GM12878 (cell line): Measurements from ENCODE around the gene TM4SF18. TPM values are rescaled to one million over a fixed set of nuclear protein-coding genes. Genes with fewer than 3 reads are reported as not detected.
"Not testable (repeated sequence)": the region's sequence is repeated elsewhere in the genome, so short reads cannot be mapped to it uniquely, and the experiment has no call there.

ENCODE experiments used
- ATAC-seq: fragments of 200-7000 bp; cut with Tn5 transposase; 3 replicates; pipeline ENCODE4 v1.9.1; 2020; ENCODE audit warnings: mild to moderate bottlenecking, moderate library complexity
- BruUV-seq: library from RNA; stranded (reverse); fragments of 400-500 nt; replicated peaks from 2 replicates; lab custom pipeline; 2021; lab: Mats Ljungman, UMichigan
- CTCF ChIA-PET: fragments of 300-600 bp; sonication (Branson Sonifier 250); formaldehyde crosslinking; extraction: SDS; loops from one replicate; lab custom pipeline; 2021; ENCODE audit warnings: inconsistent platforms; lab: Yijun Ruan, JAX
- POLR2A ChIA-PET: fragments of 350-600 bp; formaldehyde crosslinking; extraction: SDS; loops from one replicate; lab custom pipeline; 2021; ENCODE audit warnings: inconsistent platforms; lab: Charles Lee
- RAD21 ChIA-PET: fragments of 300-600 bp; sonication (Branson Sonifier 250); formaldehyde crosslinking; loops from one replicate; lab custom pipeline; 2023; ENCODE audit warnings: antibody characterized with exemption; ENCODE audit not compliant: unreplicated experiment; lab: Charles Lee
- SMC1A ChIA-PET: fragments of 300-600 bp; sonication (Branson Sonifier 250); formaldehyde crosslinking; loops from one replicate; lab custom pipeline; 2023; ENCODE audit not compliant: unreplicated experiment, uncharacterized antibody; lab: Charles Lee
- DNase-seq: peaks from one replicate; pipeline ENCODE4 v3.0.0-alpha.2; 2011; ENCODE audit warnings: low read depth, low spot score
- FAIRE-seq: peaks from 3 replicates; lab custom pipeline; 2011; peaks lifted over from hg19 to GRCh38; lab: Jason Lieb, UNC
- H2AFZ ChIP-seq: 2 replicates; pipeline ENCODE4 v1.6.0; 2011; ENCODE audit warnings: low read depth, low read length, control low read depth; ENCODE audit not compliant: control insufficient read depth
- H3K27ac ChIP-seq: 2 replicates; pipeline ENCODE4 v1.5.1; 2011; ENCODE audit warnings: control low read depth; ENCODE audit not compliant: control insufficient read depth, insufficient read depth
- H3K27me3 ChIP-seq, 2 experiments: replicated peaks in 1 of 2; 2 replicates each; pipeline versions ENCODE4 v1.6.0 to v1.6.1; 2011; ENCODE audit warnings: low read length in 1 of 2; ENCODE audit not compliant: control insufficient read depth in 2 of 2, insufficient read depth in 2 of 2
- H3K36me3 ChIP-seq, 2 experiments: 2 replicates each; pipeline ENCODE4 v1.5.1; 2011; ENCODE audit warnings: low read length in 1 of 2; ENCODE audit not compliant: control insufficient read depth in 2 of 2, insufficient read depth in 2 of 2
- H3K4me1 ChIP-seq: 2 replicates; pipeline ENCODE4 v1.6.1; 2011; ENCODE audit warnings: mild to moderate bottlenecking, low read length, moderate library complexity, mixed read lengths; ENCODE audit not compliant: control insufficient read depth, insufficient read depth
- H3K4me2 ChIP-seq: 2 replicates; pipeline ENCODE4 v1.6.0; 2011; ENCODE audit warnings: control low read depth; ENCODE audit not compliant: control insufficient read depth, insufficient read depth
- H3K4me3 ChIP-seq: fragments of 200-600 bp; sonication (generic); 2 replicates; pipeline ENCODE4 v1.5.1; 2016
- H3K79me2 ChIP-seq: 2 replicates; pipeline ENCODE4 v1.6.0; 2011; ENCODE audit warnings: low read length; ENCODE audit not compliant: control insufficient read depth, insufficient read depth
- H3K9ac ChIP-seq: 2 replicates; pipeline ENCODE4 v1.8.0; 2011; ENCODE audit warnings: low read length, control low read depth, mixed read lengths; ENCODE audit not compliant: control insufficient read depth, insufficient read depth
- H3K9me3 ChIP-seq: replicated peaks from 3 replicates; pipeline ENCODE4 v1.5.1; 2011; ENCODE audit warnings: mild to moderate bottlenecking, low read length; ENCODE audit not compliant: control insufficient read depth, insufficient read depth
- H4K20me1 ChIP-seq: 2 replicates; pipeline ENCODE4 v1.6.0; 2011; ENCODE audit not compliant: control insufficient read depth, insufficient read depth
- CHD4 ChIP-seq: fragments of 200-600 bp; sonication (generic); IDR thresholded peaks from 2 replicates; pipeline ENCODE4 v1.6.1; 2016; ENCODE audit warnings: mild to moderate bottlenecking
- NFXL1 ChIP-seq: fragments of 450-650 bp; IDR thresholded peaks from 2 replicates; pipeline ENCODE4 v1.6.1; 2017; ENCODE audit warnings: antibody characterized with exemption, mild to moderate bottlenecking, borderline replicate concordance
- PML ChIP-seq: IDR thresholded peaks from 2 replicates; pipeline ENCODE4 v1.6.1; 2012; ENCODE audit warnings: low read length, inconsistent platforms
- ZNF217 ChIP-seq: fragments of 450-650 bp; IDR thresholded peaks from 2 replicates; pipeline ENCODE4 v1.6.1; 2017; ENCODE audit warnings: antibody characterized with exemption, mild to moderate bottlenecking
- WGBS: methylation state at CpG from one replicate; pipeline ENCODE4 v1.1.6; 2016; ENCODE audit warnings: low lambda C conversion rate; ENCODE audit not compliant: insufficient replicate concordance, insufficient coverage; ENCODE audit errors: missing lambda C conversion rate; 5-methylcytosine and 5-hydroxymethylcytosine counted together
- in situ Hi-C: fragments of 300-500 bp; cut with MboI; formaldehyde crosslinking; loops from 9 replicates; pipeline ENCODE4 v1.14.3; 2018; ENCODE audit warnings: mixed read lengths
- intact Hi-C: fragments of 100-400 bp; cut with micrococcal nuclease; formaldehyde crosslinking; loops from one replicate; pipeline ENCODE4 v1.14.2; 2022; ENCODE audit not compliant: unreplicated experiment
- polyA plus RNA-seq, 11 experiments: library from polyadenylated mRNA; depleted of rRNA in 4 of 11; unstranded in 6 of 11; stranded (reverse) in 5 of 11; fragments of >200 nt; fragmentation: Nextera tagmentation in 4 of 11; fragmentation: Illumina TruSeq in 1 of 11; extraction: Ambion mirVana in 4 of 11; extraction: Trizol in 1 of 11; gene quantifications; 1 replicate in 1 of 11; 2 replicates in 10 of 11; pipeline versions ENCODE4 v1.2.1 to v1.2.3, GENCODE V29; 2011 to 2016; ENCODE audit warnings: inconsistent platforms in 2 of 11, missing spikeins in 2 of 11, low read depth in 1 of 11
- total RNA-seq, 4 experiments: library from RNA; depleted of rRNA in 3 of 4; stranded (reverse); fragments of >200 nt in 3 of 4; fragmentation: Illumina TruSeq in 1 of 4; extraction: Trizol in 1 of 4; gene quantifications; 2 replicates each; pipeline versions ENCODE4 v1.2.1 to v1.2.3, GENCODE V29; 2013 to 2021

TM4SF18 gene
- total and polyA plus RNA-seq, 10 of the 15 experiments (the other 5 are each of a cell fraction or from before 2014, with no cell fraction given) = 0.01 TPM; not detected in 9

DNA sequence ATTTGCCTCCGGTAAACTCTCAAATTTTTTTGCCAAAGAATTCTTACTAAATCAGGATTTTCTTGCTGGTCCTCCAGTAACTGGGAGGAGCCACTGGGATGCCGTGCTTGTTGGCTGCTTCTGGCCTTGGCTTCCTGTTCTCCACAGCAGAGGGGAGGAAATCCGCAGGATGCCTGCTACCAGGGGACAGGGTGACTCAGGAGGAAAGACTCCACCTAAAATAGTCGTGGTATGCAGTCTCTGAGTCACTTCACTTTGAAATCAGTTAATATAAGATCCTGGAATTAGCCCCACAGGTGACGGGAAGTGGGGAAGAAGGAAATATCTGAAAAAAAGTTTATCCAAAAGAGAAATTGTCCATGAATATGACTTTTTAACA lies 6.5 kb upstream of the TM4SF18 start:
- DNase-seq (no peak), FAIRE-seq (no peak), ATAC-seq (no peak)
- no peak overlapping the region for H2AFZ ChIP-seq
- SMC1A ChIA-PET = no interaction called here
- POLR2A ChIA-PET = no interaction called here
- H3K9ac ChIP-seq = no peak overlapping the region
- no peak overlapping the region for H3K4me2 ChIP-seq
- intact Hi-C loops = no loop called here
- H3K36me3 ChIP-seq = no peaks in the 10 kb centered on the region
- 2% methylated on average over 5 of the region's 5 CpGs for WGBS
- H3K79me2 ChIP-seq = no peaks in the 10 kb centered on the region
- H3K27ac ChIP-seq = no peak overlapping the region
- CTCF ChIA-PET = interaction anchor here (1.1 to 1.5 kb wide), 2 partner anchors 10 to 140 kb away, joined by 5 read pairs; no protein-coding TSS in a partner anchor
- H3K9me3 ChIP-seq = no peaks in the 10 kb centered on the region
- TF ChIP-seq ZNF217 (no peak), NFXL1 (no peak), PML (no peak), CHD4 (no peak)
- H4K20me1 ChIP-seq = no peaks in the 10 kb centered on the region
- H3K27me3 ChIP-seq = no peaks in the 10 kb centered on the region; a peak in 1 of 4 replicates
- no TSS peak for BruUV-seq
- no peak overlapping the region for H3K4me3 ChIP-seq
- no peaks in the 10 kb centered on the region for H3K4me1 ChIP-seq
- RAD21 ChIA-PET = no interaction called here
- in situ Hi-C loops = no loop called here

DNA sequence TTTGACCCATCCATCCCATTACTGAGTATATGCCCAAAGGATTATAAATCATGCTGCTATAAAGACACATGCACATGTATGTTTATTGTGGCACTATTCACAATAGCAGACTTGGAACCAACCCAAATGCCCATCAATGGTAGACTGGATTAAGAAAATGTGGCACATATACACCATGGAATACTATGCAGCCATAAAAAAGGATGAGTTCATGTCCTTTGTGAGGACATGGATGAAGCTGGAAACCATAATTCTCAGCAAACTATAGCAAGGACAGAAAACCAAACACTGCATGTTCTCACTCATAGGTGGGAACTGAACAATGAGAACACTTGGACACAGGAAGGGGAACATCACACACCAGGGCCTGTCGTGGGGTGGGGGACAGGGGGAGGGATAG lies 4.0 kb upstream of the TM4SF18 start:
- H3K9ac ChIP-seq, RAD21 ChIA-PET, DNase-seq, H4K20me1 ChIP-seq, POLR2A ChIA-PET, H3K4me3 ChIP-seq, H3K27me3 ChIP-seq, H3K36me3 ChIP-seq, H2AFZ ChIP-seq, H3K79me2 ChIP-seq, H3K27ac ChIP-seq, H3K9me3 ChIP-seq, H3K4me2 ChIP-seq, FAIRE-seq, CTCF ChIA-PET, BruUV-seq, ATAC-seq, intact Hi-C loops, SMC1A ChIA-PET, in situ Hi-C loops, H3K4me1 ChIP-seq: not testable (repeated sequence)
- 0% methylated on average over 1 of the region's 1 CpG for WGBS
